PC-3 (cell line): ENCODE data around the gene CLUH. TPM values are rescaled to one million over a fixed set of nuclear protein-coding genes. Genes with fewer than 3 reads are reported as not detected.

Experiments
- ATAC-seq: fragments of 200-7000 bp; cut with Tn5 transposase; 2 replicates; pipeline ENCODE4 v1.9.1; 2020; ENCODE audit warnings: mild to moderate bottlenecking, moderate library complexity
- BruUV-seq: library from RNA; stranded (reverse); fragments of 400-500 nt; replicated peaks from 2 replicates; lab custom pipeline; 2021; lab: Mats Ljungman, UMichigan
- CTCF ChIA-PET: fragments of 300-600 bp; sonication (Branson Sonifier 250); formaldehyde crosslinking; loops from one replicate; lab custom pipeline; 2022; ENCODE audit warnings: antibody characterized with exemption; lab: Charles Lee
- POLR2A ChIA-PET: fragments of 300-600 bp; sonication (Branson Sonifier 250); formaldehyde crosslinking; loops from one replicate; lab custom pipeline; 2022; ENCODE audit warnings: antibody characterized with exemption; ENCODE audit not compliant: unreplicated experiment; lab: Charles Lee
- DNase-seq: peaks from one replicate; pipeline ENCODE4 v3.0.0-alpha.2; 2015
- H2AFZ ChIP-seq: fragments of 300-600 bp; sonication (generic); 2 replicates; pipeline ENCODE4 v1.6.0; 2016; ENCODE audit warnings: antibody characterized with exemption, low read length
- H3F3A ChIP-seq: fragments of 300-600 bp; sonication (generic); one replicate; pipeline ENCODE4 v1.6.0; 2017; ENCODE audit warnings: antibody characterized with exemption, low read length, control low read depth, mild to moderate bottlenecking; ENCODE audit not compliant: unreplicated experiment
- H3K27ac ChIP-seq: fragments of 300-600 bp; sonication (generic); 2 replicates; pipeline ENCODE4 v1.5.1; 2016; ENCODE audit warnings: mild to moderate bottlenecking, low read length
- H3K27me3 ChIP-seq: fragments of 300-600 bp; sonication (generic); 2 replicates; pipeline ENCODE4 v1.6.1; 2016; ENCODE audit warnings: low read length, mixed read lengths
- H3K36me3 ChIP-seq: fragments of 300-600 bp; sonication (generic); 2 replicates; pipeline ENCODE4 v1.6.1; 2016; ENCODE audit warnings: low read depth, mixed run types, low read length, mixed read lengths
- H3K4me1 ChIP-seq: fragments of 300-600 bp; sonication (generic); 2 replicates; pipeline ENCODE4 v1.5.1; 2016; ENCODE audit warnings: low read length; ENCODE audit not compliant: insufficient read depth
- H3K4me2 ChIP-seq: fragments of 300-600 bp; sonication (generic); 2 replicates; pipeline ENCODE4 v1.6.0; 2016; ENCODE audit warnings: low read length
- H3K4me3 ChIP-seq: fragments of 300-600 bp; sonication (generic); 2 replicates; pipeline ENCODE4 v1.5.1; 2016; ENCODE audit warnings: mild to moderate bottlenecking, low read length, mixed read lengths
- H3K79me2 ChIP-seq: fragments of 300-600 bp; sonication (generic); 2 replicates; pipeline ENCODE4 v1.6.1; 2017; ENCODE audit warnings: low read length, mixed read lengths
- H3K9ac ChIP-seq: fragments of 300-600 bp; sonication (generic); 2 replicates; pipeline ENCODE4 v1.6.0; 2016; ENCODE audit warnings: mild to moderate bottlenecking, low read length
- H3K9me2 ChIP-seq: fragments of 300-600 bp; sonication (generic); replicated peaks from 2 replicates; pipeline ENCODE4 v1.6.1; 2016; ENCODE audit warnings: mixed run types, low read length, mixed read lengths
- H3K9me3 ChIP-seq: fragments of 300-600 bp; sonication (generic); 2 replicates; pipeline ENCODE4 v1.6.1; 2016; ENCODE audit warnings: low read length, mixed read lengths
- H4K20me1 ChIP-seq: fragments of 300-600 bp; sonication (generic); 2 replicates; pipeline ENCODE4 v1.6.1; 2016; ENCODE audit warnings: low read length, mixed read lengths
- EZH2 ChIP-seq: fragments of 300-600 bp; sonication (generic); IDR thresholded peaks from one replicate; pipeline ENCODE4 v1.6.1; 2017; ENCODE audit warnings: antibody characterized with exemption, mild to moderate bottlenecking, low read length; ENCODE audit not compliant: unreplicated experiment
- EZH2phosphoT487 ChIP-seq: fragments of 300-600 bp; sonication (generic); IDR thresholded peaks from 2 replicates; pipeline ENCODE4 v1.6.1; 2018; ENCODE audit warnings: mild to moderate bottlenecking, antibody characterized with exemption, low read length, borderline replicate concordance
- intact Hi-C: fragments of 100-400 bp; cut with micrococcal nuclease; formaldehyde crosslinking; loops from 2 replicates; pipeline ENCODE4 v1.9.0; 2023
- total RNA-seq: library from RNA; depleted of rRNA; stranded (reverse); fragments of >200 nt; gene quantifications from 2 replicates; pipeline ENCODE4 v1.2.3, GENCODE V29; 2014
- TF ChIP-seq, protein P1 (sequence below): fragments of 300-600 bp; sonication (generic); conservative IDR thresholded peaks from 2 replicates; pipeline ENCODE4 v1.5.1; 2017; ENCODE audit warnings: antibody characterized with exemption, low read depth, mild to moderate bottlenecking, low read length

The CLUH gene
- total RNA-seq, 1 experiment from 2014 or later = 108 TPM

DNA sequence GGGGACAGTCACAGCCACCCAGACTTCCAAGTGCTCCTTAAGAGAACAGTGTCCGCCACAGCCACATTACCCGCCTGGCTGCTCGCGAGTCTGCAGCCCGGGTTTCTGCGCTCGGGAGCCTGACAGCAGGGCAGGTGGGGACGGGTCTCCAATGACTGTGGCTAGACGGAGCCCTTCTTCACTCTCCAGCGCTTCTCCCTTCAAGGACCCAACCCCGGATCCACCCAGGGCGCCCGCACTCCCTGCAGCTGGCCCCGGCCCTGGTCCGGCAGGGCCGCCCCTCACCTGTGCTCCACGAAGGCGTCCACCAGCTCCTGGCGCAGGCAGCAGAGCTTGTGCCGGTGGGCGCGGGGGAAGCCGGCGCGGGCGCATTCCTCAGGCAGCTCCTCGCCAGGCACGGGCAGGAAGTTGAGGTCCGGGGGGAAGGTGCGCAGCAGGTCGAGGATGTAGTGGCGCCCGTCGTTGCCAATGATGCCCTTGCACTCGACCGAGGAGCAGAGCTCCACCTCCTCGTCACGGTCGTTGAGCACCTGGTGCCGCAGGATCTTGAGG lies 13.9 kb downstream of the CLUH start:
- H3K9me2 ChIP-seq = no peaks in the 10 kb centered on the region
- no peak for TF ChIP-seq EZH2
- no peak for TF ChIP-seq EZH2phosphoT487
- TF ChIP-seq, protein P1, sequence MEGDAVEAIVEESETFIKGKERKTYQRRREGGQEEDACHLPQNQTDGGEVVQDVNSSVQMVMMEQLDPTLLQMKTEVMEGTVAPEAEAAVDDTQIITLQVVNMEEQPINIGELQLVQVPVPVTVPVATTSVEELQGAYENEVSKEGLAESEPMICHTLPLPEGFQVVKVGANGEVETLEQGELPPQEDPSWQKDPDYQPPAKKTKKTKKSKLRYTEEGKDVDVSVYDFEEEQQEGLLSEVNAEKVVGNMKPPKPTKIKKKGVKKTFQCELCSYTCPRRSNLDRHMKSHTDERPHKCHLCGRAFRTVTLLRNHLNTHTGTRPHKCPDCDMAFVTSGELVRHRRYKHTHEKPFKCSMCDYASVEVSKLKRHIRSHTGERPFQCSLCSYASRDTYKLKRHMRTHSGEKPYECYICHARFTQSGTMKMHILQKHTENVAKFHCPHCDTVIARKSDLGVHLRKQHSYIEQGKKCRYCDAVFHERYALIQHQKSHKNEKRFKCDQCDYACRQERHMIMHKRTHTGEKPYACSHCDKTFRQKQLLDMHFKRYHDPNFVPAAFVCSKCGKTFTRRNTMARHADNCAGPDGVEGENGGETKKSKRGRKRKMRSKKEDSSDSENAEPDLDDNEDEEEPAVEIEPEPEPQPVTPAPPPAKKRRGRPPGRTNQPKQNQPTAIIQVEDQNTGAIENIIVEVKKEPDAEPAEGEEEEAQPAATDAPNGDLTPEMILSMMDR = no peak
- H3K4me3 ChIP-seq = no peak overlapping the region
- DNase-seq (no peak), ATAC-seq (no peak)
- H3K27me3 ChIP-seq = no peaks in the 10 kb centered on the region
- H3K4me1 ChIP-seq = no peaks in the 10 kb centered on the region
- CTCF ChIA-PET = no interaction called here
- no peaks in the 10 kb centered on the region for H3F3A ChIP-seq
- H3K9ac ChIP-seq = no peak overlapping the region
- POLR2A ChIA-PET = no interaction called here
- intact Hi-C loops = no loop called here
- no peaks in the 10 kb centered on the region for H3K9me3 ChIP-seq
- H3K4me2 ChIP-seq = no peak overlapping the region
- no peak overlapping the region for H3K27ac ChIP-seq
- peaks cover 7% of the 10 kb centered on the region; the same call in 1 of the 2 replicates for H3K36me3 ChIP-seq
- H2AFZ ChIP-seq = no peak overlapping the region
- BruUV-seq = no TSS peak
- H3K79me2 ChIP-seq = no peaks in the 10 kb centered on the region
- no peaks in the 10 kb centered on the region for H4K20me1 ChIP-seq

DNA sequence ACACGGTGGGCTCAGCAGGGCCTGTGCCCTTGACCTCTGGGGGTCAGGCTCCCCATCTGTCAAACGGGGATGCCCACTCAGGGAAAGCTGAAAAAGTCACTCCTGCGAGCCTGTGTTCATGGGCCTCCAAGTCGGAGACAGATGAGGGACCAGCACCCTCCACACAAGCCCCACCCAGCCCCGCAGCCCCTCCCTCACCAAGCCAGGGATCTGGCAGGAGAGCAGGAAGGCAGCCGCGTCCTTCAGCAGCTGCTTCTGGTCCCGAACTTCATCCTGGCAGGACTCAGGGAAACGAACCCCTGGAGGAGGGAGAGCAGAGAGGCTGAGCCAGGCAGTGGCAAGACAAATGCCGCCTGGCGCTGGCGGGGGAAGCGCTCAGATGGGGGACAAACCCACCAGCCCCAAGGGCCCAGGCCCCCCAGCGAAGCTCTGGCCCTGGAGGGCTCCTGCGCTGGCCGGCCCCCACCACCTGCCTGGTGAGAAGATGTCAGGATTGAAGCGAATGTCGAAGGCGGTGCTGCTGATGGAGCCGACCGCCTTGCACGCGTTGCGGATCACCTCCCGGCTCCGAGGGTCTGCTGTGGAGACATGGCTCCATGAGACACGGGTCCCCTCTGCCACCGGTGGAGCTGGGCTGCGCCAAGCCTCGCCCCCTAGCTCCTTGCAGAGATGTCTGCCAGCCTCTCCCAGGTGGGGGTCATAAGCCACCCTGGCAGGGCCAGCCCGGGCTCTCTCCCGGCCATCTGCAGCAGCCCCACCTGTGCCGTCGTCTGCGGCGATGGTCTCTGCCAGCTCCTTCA lies 15.4 kb downstream of the CLUH start:
- Histone ChIP-seq H3K9me3 (no peaks in the 10 kb centered on the region), H3K79me2 (no peaks in the 10 kb centered on the region), H3K4me3 (no peak overlapping the region), H2AFZ (no peak overlapping the region), H3K27me3 (no peaks in the 10 kb centered on the region), H3K36me3 (no peaks in the 10 kb centered on the region; the same call in 1 of the 2 replicates), H4K20me1 (no peaks in the 10 kb centered on the region), H3F3A (no peaks in the 10 kb centered on the region), H3K9me2 (no peaks in the 10 kb centered on the region), H3K4me1 (no peaks in the 10 kb centered on the region), H3K27ac (no peak overlapping the region), H3K9ac (no peak overlapping the region), H3K4me2 (no peak overlapping the region)
- ChIA-PET CTCF (no interaction called here), POLR2A (interaction anchor here (0.5 kb wide), 1 partner anchor 9 kb away, joined by 7 read pairs; no protein-coding TSS in a partner anchor)
- TF ChIP-seq EZH2 (no peak), EZH2phosphoT487 (no peak)
- TF ChIP-seq, protein P1 = no peak
- ATAC-seq = no peak
- BruUV-seq = no TSS peak
- no peak for DNase-seq
- intact Hi-C loops = no loop called here
